Hippocampal formation (tissue), 2 donors: Measurements from ENCODE around the gene SNX33.
A peak's percentile ranks its signal among the peaks of the same experiment; 100 is the strongest.
"Not testable (repeated sequence)": the region's sequence is repeated elsewhere in the genome, so short reads cannot be mapped to it uniquely, and the experiment has no call there.

ENCODE experiments used
- DNase-seq, 2 donors: peaks; one replicate each; lab custom pipeline; 2025; lab: John Stamatoyannopoulos, UW

SNX33 gene

GRCh38 chr15:75647370-75648155 is at the start of gene SNX33:
TSS of gene SNX33 (plus strand) at chr15:75647912. CDS start at chr15:75649103, 1,191 bp downstream.
- peak; percentile 26 to 52 for DNase-seq

- no peak for DNase-seq
Measured at GRCh38 chr15:75598361-75598760, 49.4 kb upstream of the SNX33 start.

GRCh38 chr15:75599401-75599800 is 48.3 kb upstream of the SNX33 start:
- peak in 1 of 2 donors; percentile 42 for DNase-seq

GRCh38 chr15:75606026-75606425 is 41.7 kb upstream of the SNX33 start:
- DNase-seq = no peak

GRCh38 chr15:75606711-75607699 is 40.7 kb upstream of the SNX33 start:
- DNase-seq = no peak

- DNase-seq = no peak
Measured at GRCh38 chr15:75616766-75617165, 30.9 kb upstream of the SNX33 start.

GRCh38 chr15:75620058-75620820 is 27.5 kb upstream of the SNX33 start:
- no peak for DNase-seq

GRCh38 chr15:75620841-75621391 is 26.8 kb upstream of the SNX33 start:
- no peak for DNase-seq

GRCh38 chr15:75622505-75622904 is 25.2 kb upstream of the SNX33 start:
- DNase-seq = no peak

GRCh38 chr15:75625542-75626347 is 22.0 kb upstream of the SNX33 start, which contains the start of gene SNUPN:
TSS of gene SNUPN (minus strand) at chr15:75625725. CDS start at chr15:75621051, 4,674 bp downstream.
- DNase-seq = peak; percentile 88

GRCh38 chr15:75631935-75632334 is 15.8 kb upstream of the SNX33 start:
- DNase-seq = no peak

- DNase-seq = not testable (repeated sequence)
Measured at GRCh38 chr15:75633922-75634321, 13.8 kb upstream of the SNX33 start.

- DNase-seq = no peak
Measured at GRCh38 chr15:75636026-75636425, 11.7 kb upstream of the SNX33 start.

GRCh38 chr15:75637245-75638009 is 10.3 kb upstream of the SNX33 start:
- DNase-seq = no peak

GRCh38 chr15:75639191-75639708 is 8.5 kb upstream of the SNX33 start:
- no peak for DNase-seq

- DNase-seq = peak; percentile 92 to 97
Measured at GRCh38 chr15:75639709-75640482, 7.8 kb upstream of the SNX33 start, which contains the start of gene IMP3. TSS of gene IMP3 (minus strand) at chr15:75640224. CDS start at chr15:75640168, 56 bp downstream.

GRCh38 chr15:75640483-75641178 is 7.1 kb upstream of the SNX33 start:
- peak in 1 of 2 donors; percentile 32 for DNase-seq

GRCh38 chr15:75641179-75641503 is 6.6 kb upstream of the SNX33 start:
- DNase-seq = no peak
